ENCODE data around the gene GCM1.
"Not testable (repeated sequence)": the region's sequence is repeated elsewhere in the genome, so short reads cannot be mapped to it uniquely, and the experiment has no call there.

The GCM1 gene

GRCh38 chr6:53148684-53149083, at the start of gene GCM1:
Gene GCM1 (minus strand): TSS chr6:53148841. CDS start chr6:53145632, 3,209 bp downstream.
- DNase-seq = no peak

- DNase-seq = no peak
Observed at GRCh38 chr6:53197553-53197952, 48.9 kb upstream of the GCM1 start.

GRCh38 chr6:53195048-53195447, 46.4 kb upstream of the GCM1 start:
- DNase-seq = no peak

- no peak for DNase-seq
Observed at GRCh38 chr6:53192682-53193188, 44.1 kb upstream of the GCM1 start.

- DNase-seq = no peak
Observed at GRCh38 chr6:53189554-53189953, 40.9 kb upstream of the GCM1 start.

- no peak for DNase-seq
Observed at GRCh38 chr6:53188833-53189232, 40.2 kb upstream of the GCM1 start.

- DNase-seq = no peak
Observed at GRCh38 chr6:53180678-53181077, 32.0 kb upstream of the GCM1 start.

GRCh38 chr6:53179961-53180651, 31.5 kb upstream of the GCM1 start:
- no peak for DNase-seq

- DNase-seq = no peak
Observed at GRCh38 chr6:53178837-53179432, 30.3 kb upstream of the GCM1 start.

GRCh38 chr6:53175027-53175426, 26.4 kb upstream of the GCM1 start:
- no peak for DNase-seq

GRCh38 chr6:53172468-53172803, 23.8 kb upstream of the GCM1 start:
- no peak for DNase-seq

- peak; percentile 34 for DNase-seq
Observed at GRCh38 chr6:53171605-53172467, 23.2 kb upstream of the GCM1 start.

GRCh38 chr6:53168516-53169267, 20.1 kb upstream of the GCM1 start:
- DNase-seq = no peak

- DNase-seq = no peak
Observed at GRCh38 chr6:53165293-53165692, 16.7 kb upstream of the GCM1 start.

GRCh38 chr6:53162606-53163005, 14.0 kb upstream of the GCM1 start:
- DNase-seq = no peak

- no peak for DNase-seq
Observed at GRCh38 chr6:53161481-53162009, 12.9 kb upstream of the GCM1 start.

GRCh38 chr6:53159558-53159957, 10.9 kb upstream of the GCM1 start:
- DNase-seq = no peak

- DNase-seq = not testable (repeated sequence)
Observed at GRCh38 chr6:53158076-53158475, 9.4 kb upstream of the GCM1 start.

- not testable (repeated sequence) for DNase-seq
Observed at GRCh38 chr6:53155279-53155678, 6.6 kb upstream of the GCM1 start.

GRCh38 chr6:53154794-53155193, 6.2 kb upstream of the GCM1 start:
- DNase-seq = no peak

GRCh38 chr6:53154071-53154470, 5.4 kb upstream of the GCM1 start:
- no peak for DNase-seq

- no peak for DNase-seq
Observed at GRCh38 chr6:53152576-53152975, 3.9 kb upstream of the GCM1 start.

- DNase-seq = no peak
Observed at GRCh38 chr6:53151676-53152075, 3.0 kb upstream of the GCM1 start.
